ENCODE results near the gene STIM2.

Gene STIM2

GRCh38 chr4:26896636-26897035 lies 36.0 kb downstream of the STIM2 start:
- no peak for TF ChIP-seq EZH2phosphoT487 (IDR thresholded peaks at IDR 0.05; ENCODE audit: low read length)
- no peak for TF ChIP-seq CTCF (IDR thresholded peaks at IDR 0.05; ENCODE audit: low read length)
- no peak for TF ChIP-seq EZH2 (optimal IDR thresholded peaks at IDR 0.05; ENCODE audit: low read depth, low read length)
- Histone ChIP-seq H3K9me2 (replicated peaks; ENCODE audit: insufficient read depth, low read length) (no peaks in the 10 kb centered on the region), H4K20me1 (ENCODE audit: insufficient read depth, low read length) (no peaks in the 10 kb centered on the region), H3F3A (ENCODE audit: insufficient read depth, low read length) (no peaks in the 10 kb centered on the region), H3K4me3 (ENCODE audit: low read length) (no peak overlapping the region), H3K27ac (ENCODE audit: low read length) (no peak overlapping the region), H3K27me3 (replicated peaks; ENCODE audit: insufficient read depth, low read length) (no peaks in the 10 kb centered on the region), H3K36me3 (replicated peaks; ENCODE audit: insufficient read depth, low read length) (no peaks in the 10 kb centered on the region), H3K9ac (ENCODE audit: low read length) (no peak overlapping the region), H2AFZ (ENCODE audit: low read length) (no peak overlapping the region), H3K4me2 (ENCODE audit: low read depth, low read length) (no peak overlapping the region), H3K4me1 (ENCODE audit: low read length) (no peaks in the 10 kb centered on the region), H3K9me3 (replicated peaks; ENCODE audit: insufficient read depth, low read length) (no peaks in the 10 kb centered on the region), H3K79me2 (ENCODE audit: low read length) (peaks cover 25% of the 10 kb centered on the region)
- no peak for DNase-seq

- H3K9me2 ChIP-seq (replicated peaks; ENCODE audit: insufficient read depth, low read length) = no peaks in the 10 kb centered on the region
- H3K4me1 ChIP-seq (ENCODE audit: low read length) = no peaks in the 10 kb centered on the region
- TF ChIP-seq EZH2 (optimal IDR thresholded peaks at IDR 0.05; ENCODE audit: low read depth, low read length) (no peak), EZH2phosphoT487 (IDR thresholded peaks at IDR 0.05; ENCODE audit: low read length) (no peak)
- H3K4me2 ChIP-seq (ENCODE audit: low read depth, low read length) = no peak overlapping the region
- no peaks in the 10 kb centered on the region for H3F3A ChIP-seq (ENCODE audit: insufficient read depth, low read length)
- no peak overlapping the region for H3K4me3 ChIP-seq (ENCODE audit: low read length)
- H4K20me1 ChIP-seq (ENCODE audit: insufficient read depth, low read length) = no peaks in the 10 kb centered on the region
- no peak for DNase-seq
- H3K9me3 ChIP-seq (replicated peaks; ENCODE audit: insufficient read depth, low read length) = no peaks in the 10 kb centered on the region
- peaks cover 31% of the 10 kb centered on the region for H3K79me2 ChIP-seq (ENCODE audit: low read length)
- no peaks in the 10 kb centered on the region for H3K27me3 ChIP-seq (replicated peaks; ENCODE audit: insufficient read depth, low read length)
- no peak overlapping the region for H3K9ac ChIP-seq (ENCODE audit: low read length)
- H3K27ac ChIP-seq (ENCODE audit: low read length) = no peak overlapping the region
- no peaks in the 10 kb centered on the region for H3K36me3 ChIP-seq (replicated peaks; ENCODE audit: insufficient read depth, low read length)
- H2AFZ ChIP-seq (ENCODE audit: low read length) = no peak overlapping the region
Observed at GRCh38 chr4:26899991-26900390, 39.4 kb downstream of the STIM2 start.

- no peaks in the 10 kb centered on the region for H3K36me3 ChIP-seq (replicated peaks; ENCODE audit: insufficient read depth, low read length)
- H3K79me2 ChIP-seq (ENCODE audit: low read length) = peaks cover 29% of the 10 kb centered on the region
- H3K27me3 ChIP-seq (replicated peaks; ENCODE audit: insufficient read depth, low read length) = no peaks in the 10 kb centered on the region
- no peaks in the 10 kb centered on the region for H4K20me1 ChIP-seq (ENCODE audit: insufficient read depth, low read length)
- H2AFZ ChIP-seq (ENCODE audit: low read length) = no peak overlapping the region
- TF ChIP-seq CTCF (IDR thresholded peaks at IDR 0.05; ENCODE audit: low read length) (no peak), EZH2 (optimal IDR thresholded peaks at IDR 0.05; ENCODE audit: low read depth, low read length) (no peak), EZH2phosphoT487 (IDR thresholded peaks at IDR 0.05; ENCODE audit: low read length) (no peak)
- H3K4me3 ChIP-seq (ENCODE audit: low read length) = no peak overlapping the region
- H3K4me2 ChIP-seq (ENCODE audit: low read depth, low read length) = no peak overlapping the region
- DNase-seq = no peak
- no peaks in the 10 kb centered on the region for H3K9me3 ChIP-seq (replicated peaks; ENCODE audit: insufficient read depth, low read length)
- no peaks in the 10 kb centered on the region for H3F3A ChIP-seq (ENCODE audit: insufficient read depth, low read length)
- no peaks in the 10 kb centered on the region for H3K9me2 ChIP-seq (replicated peaks; ENCODE audit: insufficient read depth, low read length)
- no peak overlapping the region for H3K27ac ChIP-seq (ENCODE audit: low read length)
- H3K4me1 ChIP-seq (ENCODE audit: low read length) = no peaks in the 10 kb centered on the region
- no peak overlapping the region for H3K9ac ChIP-seq (ENCODE audit: low read length)
Observed at GRCh38 chr4:26900765-26901164, 40.1 kb downstream of the STIM2 start.

GRCh38 chr4:26905172-26905571 lies 44.5 kb downstream of the STIM2 start:
- no peak overlapping the region for H3K4me3 ChIP-seq (ENCODE audit: low read length)
- H3K4me1 ChIP-seq (ENCODE audit: low read length) = peaks cover 13% of the 10 kb centered on the region
- H3K27ac ChIP-seq (ENCODE audit: low read length) = no peak overlapping the region
- 0 out of 2 replicates have a peak, but pooled peaks cover 5% of the 10 kb centered on the region for H3F3A ChIP-seq (ENCODE audit: insufficient read depth, low read length)
- H3K79me2 ChIP-seq (ENCODE audit: low read length) = peaks cover 37% of the 10 kb centered on the region
- H3K36me3 ChIP-seq (replicated peaks; ENCODE audit: insufficient read depth, low read length) = no peaks in the 10 kb centered on the region
- H3K9ac ChIP-seq (ENCODE audit: low read length) = no peak overlapping the region
- no peaks in the 10 kb centered on the region for H3K9me2 ChIP-seq (replicated peaks; ENCODE audit: insufficient read depth, low read length)
- no peak for TF ChIP-seq EZH2phosphoT487 (IDR thresholded peaks at IDR 0.05; ENCODE audit: low read length)
- no peak for TF ChIP-seq CTCF (IDR thresholded peaks at IDR 0.05; ENCODE audit: low read length)
- TF ChIP-seq EZH2 (optimal IDR thresholded peaks at IDR 0.05; ENCODE audit: low read depth, low read length) = no peak
- H2AFZ ChIP-seq (ENCODE audit: low read length) = no peak overlapping the region
- H3K27me3 ChIP-seq (replicated peaks; ENCODE audit: insufficient read depth, low read length) = no peaks in the 10 kb centered on the region
- H4K20me1 ChIP-seq (ENCODE audit: insufficient read depth, low read length) = no peaks in the 10 kb centered on the region
- H3K4me2 ChIP-seq (ENCODE audit: low read depth, low read length) = no peak overlapping the region
- H3K9me3 ChIP-seq (replicated peaks; ENCODE audit: insufficient read depth, low read length) = no peaks in the 10 kb centered on the region
- no peak for DNase-seq

Measured in MM.1S (cell line).